HepG2 (cell line): Measurements from ENCODE around the gene CCDC85C. TPM values are rescaled to one million over a fixed set of nuclear protein-coding genes. Genes with fewer than 3 reads are reported as not detected.

Experiments used
- ATAC-seq: fragments of 200-7000 bp; cut with Tn5 transposase; 3 replicates; pipeline ENCODE4 v1.9.1; 2020; ENCODE audit warnings: mild to moderate bottlenecking, moderate library complexity
- BruUV-seq: library from RNA; stranded (reverse); fragments of 400-500 nt; replicated peaks from 2 replicates; lab custom pipeline; 2021; lab: Mats Ljungman, UMichigan
- CTCF ChIA-PET: fragments of 300-600 bp; formaldehyde crosslinking; extraction: SDS; loops from one replicate; lab custom pipeline; 2021; ENCODE audit warnings: low total read pairs, inconsistent platforms, low intra/inter-chr PET ratio; lab: Yijun Ruan, JAX
- POLR2A ChIA-PET: fragments of 350-600 bp; sonication (Branson Sonifier 250); formaldehyde crosslinking; loops from one replicate; lab custom pipeline; 2020; ENCODE audit warnings: antibody characterized with exemption, inconsistent platforms; lab: Yijun Ruan, JAX
- DNase-seq: peaks from one replicate; pipeline ENCODE4 v3.0.0-alpha.2; 2015; ENCODE audit warnings: low spot score
- FAIRE-seq: peaks from 3 replicates; lab custom pipeline; 2011; peaks lifted over from hg19 to GRCh38; lab: Jason Lieb, UNC
- H2AFZ ChIP-seq: one replicate; pipeline ENCODE4 v1.6.1; 2011; ENCODE audit warnings: low read length, inconsistent platforms
- H3K27ac ChIP-seq: fragments of 300-600 bp; 3 replicates; pipeline ENCODE4 v1.8.0; 2011; ENCODE audit warnings: mixed run types, mild to moderate bottlenecking, mixed read lengths, low read length, inconsistent platforms; ENCODE audit not compliant: insufficient read depth; ENCODE audit errors: extremely low read length
- H3K27me3 ChIP-seq, 2 experiments: fragments of 200-600 bp in 1 of 2; 2 replicates in 1 of 2; 3 replicates in 1 of 2; pipeline versions ENCODE4 v1.6.0 to v1.8.0; 2011; ENCODE audit warnings: low read length in 2 of 2, mild to moderate bottlenecking in 2 of 2, moderate library complexity in 2 of 2, inconsistent platforms in 1 of 2; ENCODE audit not compliant: insufficient read depth in 2 of 2, control insufficient read depth in 1 of 2
- H3K36me3 ChIP-seq, 2 experiments: fragments of 200-600 bp in 1 of 2; replicated peaks in 1 of 2; 2 replicates in 1 of 2; 3 replicates in 1 of 2; pipeline versions ENCODE4 v1.5.1 to v1.8.0; 2011; ENCODE audit warnings: low read length in 2 of 2, inconsistent platforms in 1 of 2; ENCODE audit not compliant: insufficient read depth in 2 of 2, control insufficient read depth in 1 of 2
- H3K4me1 ChIP-seq: 2 replicates; pipeline ENCODE4 v1.5.1; 2012; ENCODE audit warnings: low read length, inconsistent platforms; ENCODE audit not compliant: insufficient read depth
- H3K4me2 ChIP-seq: 2 replicates; pipeline ENCODE4 v1.6.0; 2011; ENCODE audit warnings: low read depth, low read length, inconsistent platforms
- H3K4me3 ChIP-seq, 3 experiments: fragments of 200-600 bp in 1 of 3; sonication (generic), shearing (Covaris generic) in 1 of 3; replicated peaks in 1 of 3; 2 replicates each; pipeline ENCODE4 v1.5.1; 2011 to 2016; ENCODE audit warnings: low read length in 3 of 3, inconsistent platforms in 2 of 3, low read depth in 2 of 3, mild to moderate bottlenecking in 2 of 3, control low read depth in 1 of 3, mixed read lengths in 1 of 3; ENCODE audit not compliant: insufficient read depth in 1 of 3
- H3K79me2 ChIP-seq: one replicate; pipeline ENCODE4 v1.6.1; 2011; ENCODE audit warnings: low read length, inconsistent platforms; ENCODE audit not compliant: insufficient read depth
- H3K9ac ChIP-seq: 2 replicates; pipeline ENCODE4 v1.6.0; 2011; ENCODE audit warnings: mild to moderate bottlenecking, low read depth, low read length, inconsistent platforms; ENCODE audit not compliant: insufficient read depth
- H3K9me3 ChIP-seq: 2 replicates; pipeline ENCODE4 v1.5.1; 2012; ENCODE audit warnings: mild to moderate bottlenecking, low read length
- H4K20me1 ChIP-seq: 2 replicates; pipeline ENCODE4 v1.6.0; 2011; ENCODE audit warnings: inconsistent platforms, mild to moderate bottlenecking, low read length, moderate library complexity; ENCODE audit not compliant: insufficient read depth
- E2F1 ChIP-seq: sonication (generic); formaldehyde crosslinking; IDR thresholded peaks from 2 replicates; pipeline ENCODE4 v1.5.0; 2020; ENCODE audit warnings: missing genetic modification reagents
- NR2F2 ChIP-seq: IDR thresholded peaks from 2 replicates; pipeline ENCODE4 v1.6.1; 2012; ENCODE audit warnings: low read depth, inconsistent platforms, borderline replicate concordance
- ZFP91 ChIP-seq: sonication (generic); formaldehyde crosslinking; IDR thresholded peaks from 2 replicates; pipeline ENCODE4 v1.9.0; 2022; ENCODE audit warnings: missing genetic modification reagents, mild to moderate bottlenecking, borderline replicate concordance
- ZNF609 ChIP-seq: sonication (generic); formaldehyde crosslinking; IDR thresholded peaks from 2 replicates; pipeline ENCODE4 v1.4.0; 2020; ENCODE audit warnings: mild to moderate bottlenecking, missing genetic modification reagents, borderline replicate concordance
- ZNF629 ChIP-seq: sonication (generic); formaldehyde crosslinking; conservative IDR thresholded peaks from 2 replicates; pipeline ENCODE4 v1.5.0; 2020; ENCODE audit warnings: missing genetic modification reagents
- WGBS: methylation state at CpG from one replicate; pipeline ENCODE4 v1.1.6; 2017; ENCODE audit warnings: low lambda C conversion rate; 5-methylcytosine and 5-hydroxymethylcytosine counted together
- in situ Hi-C: cut with HindIII; loops from 2 replicates; pipeline ENCODE4 v1.10.0; 2017; ENCODE audit warnings: low pct_unique_long_range_greater_than_20kb; ENCODE audit not compliant: extremely low pct_ligation_motif_present
- intact Hi-C: fragments of 100-400 bp; cut with micrococcal nuclease; formaldehyde crosslinking; loops from one replicate; pipeline ENCODE4 v1.10.0; 2022; ENCODE audit not compliant: unreplicated experiment
- polyA plus RNA-seq, 8 experiments: library from polyadenylated mRNA; depleted of rRNA in 3 of 8; stranded (reverse) in 7 of 8; unstranded in 1 of 8; fragments of >200 nt; fragmentation: Illumina TruSeq in 4 of 8; extraction: Trizol in 4 of 8; gene quantifications; 2 replicates each; pipeline versions ENCODE4 v1.2.1 to v1.2.3, GENCODE V29; 2011 to 2016; ENCODE audit warnings: low read depth in 4 of 8, missing spikeins in 1 of 8, mixed read lengths in 1 of 8; ENCODE audit not compliant: insufficient read depth in 1 of 8
- total RNA-seq, 5 experiments: library from RNA; depleted of rRNA; stranded (reverse); fragments of >200 nt; fragmentation: Illumina TruSeq; extraction: Trizol; gene quantifications; 2 replicates each; pipeline ENCODE4 v1.2.3, GENCODE V29; 2016; ENCODE audit warnings: low read depth in 1 of 5

The CCDC85C gene
- total and polyA plus RNA-seq, 2 of the 13 experiments (the other 11 are each of a cell fraction or from before 2014, with no cell fraction given): 18.8 to 43.8 TPM

GRCh38 chr14:99632410-99633035, 28.5 kb upstream of the CCDC85C start (continued):
- TF ChIP-seq E2F1 (CRISPR knock-in tag) (no peak), ZFP91 (CRISPR knock-in tag) (no peak)

- in situ Hi-C loops: loop anchor here (5.0 kb wide), 1 partner anchor 108 kb away; no protein-coding TSS in a partner anchor
- no peak overlapping the region for H3K4me2 ChIP-seq
- no peaks in the 10 kb centered on the region for H4K20me1 ChIP-seq
- no peak overlapping the region for H3K27ac ChIP-seq
- WGBS: 40% methylated on average over 7 of the region's 8 CpGs
- TF ChIP-seq ZNF609 (CRISPR knock-in tag) (no peak), ZNF629 (peak; percentile 60; the same call in 1 of the 2 replicates), NR2F2 (no peak)
- peaks cover 10 to 34% of the 10 kb centered on the region in 2 experiments; a peak in 3 of 5 replicates for H3K27me3 ChIP-seq
- ATAC-seq: no peak
- ChIA-PET POLR2A (no interaction called here), CTCF (interaction anchor here (1.9 to 2.4 kb wide), 2 partner anchors 67 to 111 kb away, joined by 11 to 29 read pairs; no protein-coding TSS in a partner anchor)
- H3K9me3 ChIP-seq: no peaks in the 10 kb centered on the region
- no peak overlapping the region for H3K9ac ChIP-seq
- no peaks in the 10 kb centered on the region for H3K79me2 ChIP-seq
- H3K4me1 ChIP-seq: peaks cover 16% of the 10 kb centered on the region; the same call in 1 of the 2 replicates
- H3K4me3 ChIP-seq: no peak overlapping the region
- intact Hi-C loops: no loop called here
- DNase-seq: no peak
- H2AFZ ChIP-seq: no peak overlapping the region
- BruUV-seq: no TSS peak
- FAIRE-seq: no peak
- no peaks in the 10 kb centered on the region for H3K36me3 ChIP-seq
Observed at GRCh38 chr14:99630202-99630601, 26.2 kb upstream of the CCDC85C start.
